HCT116 (cell line): ENCODE measurements around the gene SNRNP40. TPM values are rescaled to one million over a fixed set of nuclear protein-coding genes. Genes with fewer than 3 reads are reported as not detected.

Experiments
- ATAC-seq: fragments of 200-7000 bp; cut with Tn5 transposase; 2 replicates; pipeline ENCODE4 v1.9.1; 2020; ENCODE audit warnings: mild to moderate bottlenecking, moderate library complexity
- BruUV-seq: library from RNA; stranded (reverse); fragments of 400-500 nt; replicated peaks from 2 replicates; lab custom pipeline; 2021; lab: Mats Ljungman, UMichigan
- CTCF ChIA-PET: fragments of 300-600 bp; sonication (Branson Sonifier 250); formaldehyde crosslinking; loops from one replicate; lab custom pipeline; 2021; ENCODE audit warnings: antibody characterized with exemption; lab: Charles Lee
- POLR2A ChIA-PET: fragments of 300-600, 350-600 bp; sonication (Branson Sonifier 250); formaldehyde crosslinking; loops from one replicate; lab custom pipeline; 2021; ENCODE audit warnings: antibody characterized with exemption; lab: Charles Lee
- RAD21 ChIA-PET, 2 experiments: fragments of 300-600 bp; sonication (Branson Sonifier 250); formaldehyde crosslinking; loops; one replicate each; lab custom pipeline; 2023; ENCODE audit warnings: low total read pairs in 2 of 2; ENCODE audit not compliant: uncharacterized antibody in 2 of 2, unreplicated experiment in 2 of 2, low non-redundant PET in 1 of 2; lab: Charles Lee
- DNase-seq: peaks from one replicate; pipeline ENCODE4 v3.0.0-alpha.2; 2010; ENCODE audit warnings: low read depth, low spot score
- H2AFZ ChIP-seq: fragments of 200-600 bp; shearing (Covaris generic), sonication (generic); 2 replicates; pipeline ENCODE4 v1.6.1; 2017; ENCODE audit warnings: low read depth, mixed run types, mixed read lengths, antibody characterized with exemption, low read length; ENCODE audit not compliant: poor library complexity, severe bottlenecking
- H3K27ac ChIP-seq: 2 replicates; pipeline ENCODE4 v1.5.1; 2012; ENCODE audit warnings: low read depth, low read length
- H3K27me3 ChIP-seq: fragments of 200-600 bp; sonication (generic); 2 replicates; pipeline ENCODE4 v1.6.1; 2016; ENCODE audit warnings: mixed run types, low read length, mixed read lengths; ENCODE audit not compliant: insufficient read depth
- H3K36me3 ChIP-seq, 2 experiments: fragments of 200-500 bp in 1 of 2; fragments of 200-600 bp in 1 of 2; sonication (Bioruptor generic) in 1 of 2; sonication (generic) in 1 of 2; 2 replicates each; pipeline versions ENCODE4 v1.5.1 to v1.6.1; 2014 to 2016; ENCODE audit warnings: low read length in 2 of 2, inconsistent platforms in 1 of 2, mixed read lengths in 1 of 2, mixed run types in 1 of 2; ENCODE audit not compliant: insufficient read depth in 2 of 2, control insufficient read depth in 1 of 2
- H3K4me1 ChIP-seq, 2 experiments: fragments of 200-600 bp in 1 of 2; sonication (generic) in 1 of 2; 2 replicates each; pipeline versions ENCODE4 v1.5.1 to v1.6.1; 2012 to 2017; ENCODE audit warnings: low read length in 2 of 2, inconsistent platforms in 1 of 2, mild to moderate bottlenecking in 1 of 2, mixed read lengths in 1 of 2, mixed run types in 1 of 2, moderate library complexity in 1 of 2; ENCODE audit not compliant: insufficient read depth in 2 of 2, control insufficient read depth in 1 of 2
- H3K4me2 ChIP-seq: fragments of 200-600 bp; sonication (generic); 2 replicates; pipeline ENCODE4 v1.6.1; 2017; ENCODE audit warnings: mixed run types, low read length, mixed read lengths
- H3K4me3 ChIP-seq, 2 experiments: fragments of 200-600 bp in 1 of 2; sonication (generic) in 1 of 2; replicated peaks in 1 of 2; 2 replicates each; pipeline ENCODE4 v1.5.1; 2011 to 2016; ENCODE audit warnings: low read length in 2 of 2, control low read depth in 1 of 2, low read depth in 1 of 2, mild to moderate bottlenecking in 1 of 2, mixed read lengths in 1 of 2, mixed run types in 1 of 2
- H3K79me2 ChIP-seq: fragments of 200-600 bp; sonication (generic); 2 replicates; pipeline ENCODE4 v1.6.1; 2017; ENCODE audit warnings: mild to moderate bottlenecking, mixed run types, low read length, moderate library complexity, mixed read lengths; ENCODE audit not compliant: insufficient read depth
- H3K9ac ChIP-seq: fragments of 200-600 bp; sonication (generic); 2 replicates; pipeline ENCODE4 v1.6.1; 2016; ENCODE audit warnings: low read length, mixed read lengths
- H3K9me2 ChIP-seq: fragments of 200-600 bp; sonication (generic), shearing (Covaris generic); 2 replicates; pipeline ENCODE4 v1.6.1; 2017; ENCODE audit warnings: mixed run types, mild to moderate bottlenecking, moderate library complexity; ENCODE audit not compliant: insufficient read depth
- H3K9me3 ChIP-seq, 2 experiments: fragments of 200-500 bp in 1 of 2; fragments of 200-600 bp in 1 of 2; sonication (Bioruptor generic) in 1 of 2; sonication (generic) in 1 of 2; 2 replicates each; pipeline ENCODE4 v1.6.1; 2014 to 2017; ENCODE audit warnings: low read length in 2 of 2, mixed read lengths in 2 of 2, inconsistent platforms in 1 of 2, low read depth in 1 of 2, mild to moderate bottlenecking in 1 of 2, mixed run types in 1 of 2, moderate library complexity in 1 of 2; ENCODE audit not compliant: control insufficient read depth in 1 of 2, insufficient read depth in 1 of 2
- H4K20me1 ChIP-seq: fragments of 200-600 bp; sonication (generic), shearing (Covaris generic); 2 replicates; pipeline ENCODE4 v1.6.1; 2017; ENCODE audit warnings: mixed run types, mild to moderate bottlenecking, moderate library complexity; ENCODE audit not compliant: insufficient read depth
- CEBPB ChIP-seq: IDR thresholded peaks from 2 replicates; pipeline ENCODE4 v1.6.1; 2012; ENCODE audit warnings: low read depth
- EGR1 ChIP-seq: IDR thresholded peaks from 2 replicates; pipeline ENCODE4 v1.6.1; 2012; ENCODE audit warnings: low read depth
- ELF1 ChIP-seq: IDR thresholded peaks from 2 replicates; pipeline ENCODE4 v1.6.1; 2012; ENCODE audit warnings: low read depth, borderline replicate concordance
- EZH2 ChIP-seq: fragments of 200-600 bp; sonication (generic); IDR thresholded peaks from 2 replicates; pipeline ENCODE4 v1.6.1; 2017; ENCODE audit warnings: antibody characterized with exemption, mixed run types
- JUND ChIP-seq: IDR thresholded peaks from 2 replicates; pipeline ENCODE4 v1.6.1; 2012
- MAX ChIP-seq: IDR thresholded peaks from 2 replicates; pipeline ENCODE4 v1.6.1; 2012
- POLR2A ChIP-seq: IDR thresholded peaks from 2 replicates; pipeline ENCODE4 v1.7.0; 2011; ENCODE audit warnings: borderline replicate concordance; ENCODE audit not compliant: insufficient read depth, insufficient read length; ENCODE audit errors: extremely low read depth
- POLR2AphosphoS5 ChIP-seq: IDR thresholded peaks from 2 replicates; pipeline ENCODE4 v1.6.1; 2011; ENCODE audit warnings: mild to moderate bottlenecking, low read depth, low read length, moderate library complexity
- RAD21 ChIP-seq: IDR thresholded peaks from 2 replicates; pipeline ENCODE4 v1.6.1; 2012; ENCODE audit warnings: low read depth, mild to moderate bottlenecking
- SIN3A ChIP-seq: IDR thresholded peaks from 2 replicates; pipeline ENCODE4 v1.6.1; 2012; ENCODE audit warnings: low read depth
- YY1 ChIP-seq: IDR thresholded peaks from 2 replicates; pipeline ENCODE4 v1.6.1; 2011; ENCODE audit warnings: low read length, low read depth, moderate library complexity, mild to moderate bottlenecking; ENCODE audit not compliant: insufficient replicate concordance; ENCODE audit errors: extremely low read depth
- ZBTB33 ChIP-seq: IDR thresholded peaks from 2 replicates; pipeline ENCODE4 v1.6.1; 2011; ENCODE audit warnings: mild to moderate bottlenecking, low read length, moderate library complexity; ENCODE audit not compliant: insufficient replicate concordance; ENCODE audit errors: extremely low read depth
- ZFX ChIP-seq: fragments of 450-650 bp; IDR thresholded peaks from 2 replicates; pipeline ENCODE4 v1.6.1; 2017
- intact Hi-C: fragments of 100-400 bp; cut with micrococcal nuclease; formaldehyde crosslinking; loops from 2 replicates; pipeline ENCODE4 v1.10.0; 2022
- total RNA-seq: library from RNA; stranded (reverse); gene quantifications from one replicate; pipeline ENCODE4 v1.2.1, GENCODE V29; 2021; ENCODE audit not compliant: unreplicated experiment
- TF ChIP-seq, protein P1 (sequence below): IDR thresholded peaks from 2 replicates; pipeline ENCODE4 v1.6.1; 2012; ENCODE audit warnings: low read depth

The SNRNP40 gene
- total RNA-seq, 1 experiment from 2014 or later: 91.8 TPM

GRCh38 chr1:31345635-31346034, 49.0 kb upstream of the SNRNP40 start:
- no peak overlapping the region for H3K9ac ChIP-seq
- ATAC-seq (no peak), DNase-seq (no peak)
- no peaks in the 10 kb centered on the region for H3K4me1 ChIP-seq
- peaks cover 0 to 9% of the 10 kb centered on the region in 2 experiments; a peak in 1 of 4 replicates for H3K36me3 ChIP-seq
- no peaks in the 10 kb centered on the region for H3K9me3 ChIP-seq
- POLR2A ChIA-PET: no interaction called here
- intact Hi-C loops: no loop called here
- BruUV-seq: no TSS peak
- H4K20me1 ChIP-seq: no peaks in the 10 kb centered on the region
- H3K27ac ChIP-seq: no peak overlapping the region
- RAD21 ChIA-PET: no interaction called here
- H3K4me3 ChIP-seq: no peak overlapping the region
- no peaks in the 10 kb centered on the region for H3K79me2 ChIP-seq
- H3K27me3 ChIP-seq: no peaks in the 10 kb centered on the region
- CTCF ChIA-PET: no interaction called here
- no peaks in the 10 kb centered on the region for H3K9me2 ChIP-seq
- TF ChIP-seq CEBPB (no peak), JUND (no peak), ELF1 (no peak), POLR2A (no peak), YY1 (no peak), POLR2AphosphoS5 (no peak), ZBTB33 (no peak)
- H3K4me2 ChIP-seq: no peak overlapping the region
- H2AFZ ChIP-seq: no peak overlapping the region

GRCh38 chr1:31344503-31344902, 47.9 kb upstream of the SNRNP40 start:
- Histone ChIP-seq H3K4me1 (no peaks in the 10 kb centered on the region), H2AFZ (no peak overlapping the region), H3K36me3 (peaks cover 0 to 5% of the 10 kb centered on the region in 2 experiments; a peak in 1 of 4 replicates), H3K4me3 (no peak overlapping the region), H3K27me3 (no peaks in the 10 kb centered on the region), H4K20me1 (no peaks in the 10 kb centered on the region), H3K27ac (no peak overlapping the region), H3K4me2 (no peak overlapping the region), H3K9ac (no peak overlapping the region), H3K79me2 (no peaks in the 10 kb centered on the region), H3K9me3 (no peaks in the 10 kb centered on the region), H3K9me2 (no peaks in the 10 kb centered on the region)
- no TSS peak for BruUV-seq
- intact Hi-C loops: no loop called here
- no peak for ATAC-seq
- DNase-seq: no peak
- POLR2A ChIA-PET: no interaction called here
- CTCF ChIA-PET: no interaction called here
- RAD21 ChIA-PET: no interaction called here
- TF ChIP-seq JUND: no peak
- no peak for TF ChIP-seq ZFX
- no peak for TF ChIP-seq EGR1
- no peak for TF ChIP-seq RAD21
- no peak for TF ChIP-seq EZH2
- no peak for TF ChIP-seq YY1
- no peak for TF ChIP-seq ZBTB33
- TF ChIP-seq, protein P1, sequence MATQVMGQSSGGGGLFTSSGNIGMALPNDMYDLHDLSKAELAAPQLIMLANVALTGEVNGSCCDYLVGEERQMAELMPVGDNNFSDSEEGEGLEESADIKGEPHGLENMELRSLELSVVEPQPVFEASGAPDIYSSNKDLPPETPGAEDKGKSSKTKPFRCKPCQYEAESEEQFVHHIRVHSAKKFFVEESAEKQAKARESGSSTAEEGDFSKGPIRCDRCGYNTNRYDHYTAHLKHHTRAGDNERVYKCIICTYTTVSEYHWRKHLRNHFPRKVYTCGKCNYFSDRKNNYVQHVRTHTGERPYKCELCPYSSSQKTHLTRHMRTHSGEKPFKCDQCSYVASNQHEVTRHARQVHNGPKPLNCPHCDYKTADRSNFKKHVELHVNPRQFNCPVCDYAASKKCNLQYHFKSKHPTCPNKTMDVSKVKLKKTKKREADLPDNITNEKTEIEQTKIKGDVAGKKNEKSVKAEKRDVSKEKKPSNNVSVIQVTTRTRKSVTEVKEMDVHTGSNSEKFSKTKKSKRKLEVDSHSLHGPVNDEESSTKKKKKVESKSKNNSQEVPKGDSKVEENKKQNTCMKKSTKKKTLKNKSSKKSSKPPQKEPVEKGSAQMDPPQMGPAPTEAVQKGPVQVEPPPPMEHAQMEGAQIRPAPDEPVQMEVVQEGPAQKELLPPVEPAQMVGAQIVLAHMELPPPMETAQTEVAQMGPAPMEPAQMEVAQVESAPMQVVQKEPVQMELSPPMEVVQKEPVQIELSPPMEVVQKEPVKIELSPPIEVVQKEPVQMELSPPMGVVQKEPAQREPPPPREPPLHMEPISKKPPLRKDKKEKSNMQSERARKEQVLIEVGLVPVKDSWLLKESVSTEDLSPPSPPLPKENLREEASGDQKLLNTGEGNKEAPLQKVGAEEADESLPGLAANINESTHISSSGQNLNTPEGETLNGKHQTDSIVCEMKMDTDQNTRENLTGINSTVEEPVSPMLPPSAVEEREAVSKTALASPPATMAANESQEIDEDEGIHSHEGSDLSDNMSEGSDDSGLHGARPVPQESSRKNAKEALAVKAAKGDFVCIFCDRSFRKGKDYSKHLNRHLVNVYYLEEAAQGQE: no peak
- TF ChIP-seq MAX: no peak
- TF ChIP-seq CEBPB: no peak
- TF ChIP-seq SIN3A: no peak
